GM12801 (cell line): ENCODE measurements around the gene KLK15.

Experiments used
- TF ChIP-seq, protein P1 (sequence below): IDR thresholded peaks from one replicate; pipeline ENCODE4 v1.5.1; 2011; ENCODE audit warnings: control low read depth; ENCODE audit not compliant: insufficient read length; ENCODE audit errors: extremely low read depth

The KLK15 gene

DNA sequence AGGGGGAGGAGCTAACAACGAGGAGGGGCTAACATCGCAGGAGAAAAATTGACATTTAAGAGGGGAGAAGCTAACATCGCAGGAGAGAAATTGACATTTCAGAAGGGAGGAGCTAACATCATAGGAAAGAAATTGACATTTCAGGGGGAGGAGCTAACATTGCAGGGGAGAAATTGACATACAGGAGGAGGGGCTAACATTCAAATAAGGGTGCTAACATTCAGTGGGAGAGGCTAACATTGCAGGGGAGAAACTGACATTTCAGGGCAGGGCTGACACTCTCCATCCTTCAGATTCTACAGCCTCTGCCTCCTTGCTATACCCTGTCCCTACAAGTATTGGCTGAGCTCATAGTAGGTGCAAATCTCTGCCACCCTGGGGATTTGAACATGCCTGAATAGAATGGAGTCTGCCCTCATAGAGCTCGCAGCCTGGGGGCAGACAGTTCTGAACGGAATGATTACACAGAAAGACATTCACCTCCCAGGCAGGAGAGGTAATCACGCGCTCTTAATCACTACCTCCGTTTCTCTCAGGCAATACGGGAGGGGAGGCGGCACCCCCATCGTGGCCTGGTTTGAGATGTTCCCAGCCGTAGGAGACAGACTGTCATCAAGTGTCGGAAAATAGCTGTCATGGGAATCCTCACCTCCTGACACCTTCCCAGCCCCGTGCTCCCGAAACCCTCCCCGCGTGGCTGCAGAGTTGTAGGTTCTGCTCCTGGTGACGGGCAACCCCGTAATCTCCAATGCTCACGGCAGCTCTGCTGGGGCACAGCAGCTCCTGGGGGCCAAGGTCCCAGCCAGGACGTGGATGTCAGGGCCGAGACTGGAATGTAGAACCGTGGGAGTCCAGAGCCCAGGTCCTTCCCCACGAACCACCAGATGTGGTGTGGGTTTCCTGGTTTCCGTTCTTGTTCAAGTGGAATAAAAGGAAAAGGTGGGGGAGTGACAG lies 53.6 kb downstream of the KLK15 start:
- TF ChIP-seq, protein P1, sequence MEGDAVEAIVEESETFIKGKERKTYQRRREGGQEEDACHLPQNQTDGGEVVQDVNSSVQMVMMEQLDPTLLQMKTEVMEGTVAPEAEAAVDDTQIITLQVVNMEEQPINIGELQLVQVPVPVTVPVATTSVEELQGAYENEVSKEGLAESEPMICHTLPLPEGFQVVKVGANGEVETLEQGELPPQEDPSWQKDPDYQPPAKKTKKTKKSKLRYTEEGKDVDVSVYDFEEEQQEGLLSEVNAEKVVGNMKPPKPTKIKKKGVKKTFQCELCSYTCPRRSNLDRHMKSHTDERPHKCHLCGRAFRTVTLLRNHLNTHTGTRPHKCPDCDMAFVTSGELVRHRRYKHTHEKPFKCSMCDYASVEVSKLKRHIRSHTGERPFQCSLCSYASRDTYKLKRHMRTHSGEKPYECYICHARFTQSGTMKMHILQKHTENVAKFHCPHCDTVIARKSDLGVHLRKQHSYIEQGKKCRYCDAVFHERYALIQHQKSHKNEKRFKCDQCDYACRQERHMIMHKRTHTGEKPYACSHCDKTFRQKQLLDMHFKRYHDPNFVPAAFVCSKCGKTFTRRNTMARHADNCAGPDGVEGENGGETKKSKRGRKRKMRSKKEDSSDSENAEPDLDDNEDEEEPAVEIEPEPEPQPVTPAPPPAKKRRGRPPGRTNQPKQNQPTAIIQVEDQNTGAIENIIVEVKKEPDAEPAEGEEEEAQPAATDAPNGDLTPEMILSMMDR = no peak

DNA sequence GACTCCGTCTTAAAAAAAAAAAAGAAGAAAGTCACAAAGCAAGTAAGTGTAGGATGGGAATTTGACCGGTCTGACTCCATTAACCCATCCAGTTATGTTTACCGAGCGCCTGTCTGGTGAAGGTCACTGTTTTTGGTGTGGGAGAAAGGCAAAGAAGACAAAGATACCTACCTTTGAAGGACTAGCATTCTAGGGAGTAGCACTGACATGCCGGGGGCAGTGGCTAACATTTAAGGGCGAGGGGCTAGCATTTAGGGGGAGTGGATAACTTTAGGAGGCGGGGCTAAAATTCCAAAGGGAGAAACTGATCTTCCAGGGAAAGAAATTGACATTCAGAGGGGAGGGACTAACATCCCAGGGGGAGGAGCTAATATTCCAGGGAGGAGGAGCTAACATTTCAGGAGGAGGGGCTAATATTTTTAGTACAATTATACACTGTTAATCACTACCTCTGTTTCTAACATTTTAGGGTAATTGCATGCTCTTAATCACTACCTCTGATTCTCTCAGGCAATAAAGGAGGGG lies 54.4 kb downstream of the KLK15 start:
- TF ChIP-seq, protein P1 = no peak

DNA sequence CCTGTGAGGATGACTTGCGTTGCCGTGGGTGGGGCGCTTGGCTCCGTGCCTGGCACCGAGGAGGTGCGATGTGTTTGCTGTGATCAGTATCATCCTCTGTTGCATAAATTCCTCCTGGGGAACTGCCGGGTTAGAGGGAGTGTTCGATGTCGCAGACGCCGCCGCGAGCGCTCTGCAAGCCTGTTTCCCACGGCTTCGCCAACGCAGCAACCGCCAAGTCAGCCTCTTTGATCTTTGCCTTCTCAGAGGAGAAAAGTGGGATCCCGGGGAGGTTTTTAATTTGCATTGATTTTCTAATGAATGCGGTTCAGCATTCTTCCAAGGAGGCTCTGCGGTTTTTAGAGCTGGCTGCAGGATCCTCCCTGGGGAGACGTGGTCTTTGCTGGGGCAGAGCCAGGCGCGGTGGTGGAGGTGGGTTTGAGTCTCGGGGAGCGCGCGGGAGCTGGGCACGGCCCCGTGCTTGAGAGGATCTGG lies 55.5 kb downstream of the KLK15 start:
- TF ChIP-seq, protein P1 = no peak

DNA sequence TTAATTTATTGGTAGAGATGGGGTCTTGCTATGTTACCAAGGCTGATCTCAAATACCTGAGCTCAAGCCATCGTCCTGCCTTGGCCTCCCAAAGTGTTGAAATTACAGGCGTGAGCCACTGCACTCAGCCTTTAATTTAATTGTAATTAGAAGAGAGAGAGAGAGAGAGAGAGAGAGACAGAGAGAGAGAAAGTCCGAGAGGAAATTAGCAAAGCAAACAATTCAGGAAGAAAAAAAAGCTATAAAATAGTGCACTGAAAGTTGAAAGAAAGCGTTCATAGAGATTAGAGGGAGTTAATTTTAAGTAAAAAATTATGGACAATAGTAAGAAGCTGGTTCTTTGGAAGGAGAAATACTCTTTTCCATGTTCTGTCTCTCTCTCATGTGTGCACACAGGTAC lies 56.1 kb downstream of the KLK15 start:
- TF ChIP-seq, protein P1 = no peak

DNA sequence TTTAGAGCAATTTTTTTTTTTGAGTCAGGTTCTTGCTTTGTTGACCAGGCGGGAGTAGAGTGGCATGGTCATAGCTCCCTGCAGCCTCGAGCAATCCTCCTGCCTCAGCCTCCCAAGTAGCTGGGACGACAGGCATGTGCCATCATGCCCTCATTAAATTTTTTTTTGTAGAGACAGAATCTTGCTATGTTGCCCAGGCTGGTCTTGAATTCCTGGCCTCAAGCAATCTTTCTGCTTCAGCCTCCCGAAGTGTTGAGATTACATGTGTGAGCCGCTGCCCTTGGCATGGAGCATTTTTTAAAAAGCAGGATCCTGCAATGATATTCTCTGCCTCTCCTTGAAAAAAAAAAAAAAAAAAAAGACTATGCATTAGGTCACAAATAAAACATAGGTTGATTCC lies 57.2 kb downstream of the KLK15 start:
- TF ChIP-seq, protein P1 = no peak
